IMR-90 (cell line): Measurements from ENCODE around the gene OR14I1. TPM values are rescaled to one million over a fixed set of nuclear protein-coding genes. Genes with fewer than 3 reads are reported as not detected.

Source experiments
- ATAC-seq: fragments of 200-7000 bp; cut with Tn5 transposase; 2 replicates; pipeline ENCODE4 v1.9.1; 2020; ENCODE audit warnings: low read depth, mild to moderate bottlenecking, moderate library complexity
- BruUV-seq: library from RNA; stranded (reverse); fragments of 400-500 nt; replicated peaks from 2 replicates; lab custom pipeline; 2021; lab: Mats Ljungman, UMichigan
- CTCF ChIA-PET: fragments of 300-600 bp; formaldehyde crosslinking; extraction: SDS; loops from one replicate; lab custom pipeline; 2021; ENCODE audit warnings: antibody characterized with exemption; lab: Yijun Ruan, JAX
- POLR2A ChIA-PET: fragments of 300-600 bp; sonication (Branson Sonifier 250); formaldehyde crosslinking; loops from one replicate; lab custom pipeline; 2022; ENCODE audit warnings: antibody characterized with exemption; ENCODE audit not compliant: unreplicated experiment; lab: Charles Lee
- DNase-seq: peaks from one replicate; pipeline ENCODE4 v3.0.0; 2013
- H2AFZ ChIP-seq: replicated peaks from 2 replicates; pipeline ENCODE3; 2013; ENCODE audit warnings: low read length, mild to moderate bottlenecking; ENCODE audit not compliant: poor library complexity
- H2AK5ac ChIP-seq: 2 replicates; pipeline ENCODE4 v1.6.1; 2013; ENCODE audit warnings: low read depth, low read length, inconsistent platforms
- H2AK9ac ChIP-seq: replicated peaks from 2 replicates; pipeline ENCODE3; 2013; ENCODE audit warnings: mild to moderate bottlenecking, low read depth, low read length, moderate library complexity; ENCODE audit not compliant: poor library complexity
- H2BK120ac ChIP-seq: 2 replicates; pipeline ENCODE4 v1.6.1; 2013; ENCODE audit warnings: low read depth, low read length, inconsistent platforms
- H2BK15ac ChIP-seq: 3 replicates; pipeline ENCODE4 v1.6.1; 2013; ENCODE audit warnings: low read depth, low read length, inconsistent platforms
- H2BK20ac ChIP-seq: 2 replicates; pipeline ENCODE4 v1.6.1; 2013; ENCODE audit warnings: low read depth, mild to moderate bottlenecking, inconsistent platforms, low read length, moderate library complexity
- H2BK5ac ChIP-seq: 2 replicates; pipeline ENCODE4 v1.6.1; 2013; ENCODE audit warnings: mild to moderate bottlenecking, low read depth, low read length, inconsistent platforms; ENCODE audit not compliant: poor library complexity, severe bottlenecking
- H3K14ac ChIP-seq: replicated peaks from 2 replicates; pipeline ENCODE4 v1.6.1; 2013; ENCODE audit warnings: low read depth, low read length, inconsistent platforms
- H3K18ac ChIP-seq: 2 replicates; pipeline ENCODE4 v1.6.1; 2013; ENCODE audit warnings: low read depth, low read length, control low read depth
- H3K23ac ChIP-seq: 2 replicates; pipeline ENCODE4 v1.6.1; 2013; ENCODE audit warnings: low read depth, low read length, inconsistent platforms
- H3K27ac ChIP-seq: 2 replicates; pipeline ENCODE4 v1.5.1; 2013; ENCODE audit warnings: mild to moderate bottlenecking, control low read depth, low read length; ENCODE audit not compliant: insufficient read depth
- H3K27me3 ChIP-seq: 2 replicates; pipeline ENCODE4 v1.6.1; 2013; ENCODE audit warnings: low read length; ENCODE audit not compliant: control insufficient read depth, insufficient read depth
- H3K36me3 ChIP-seq: 2 replicates; pipeline ENCODE4 v1.6.1; 2013; ENCODE audit warnings: low read length, mixed read lengths; ENCODE audit not compliant: control insufficient read depth, insufficient read depth
- H3K4ac ChIP-seq: 2 replicates; pipeline ENCODE4 v1.6.1; 2013; ENCODE audit warnings: low read depth, low read length, inconsistent platforms
- H3K4me1 ChIP-seq: 2 replicates; pipeline ENCODE4 v1.6.1; 2013; ENCODE audit warnings: low read length, mixed read lengths; ENCODE audit not compliant: control insufficient read depth, insufficient read depth
- H3K4me2 ChIP-seq: 2 replicates; pipeline ENCODE4 v1.6.1; 2013; ENCODE audit warnings: low read depth, mild to moderate bottlenecking, control low read depth, low read length, moderate library complexity
- H3K4me3 ChIP-seq: 2 replicates; pipeline ENCODE4 v1.5.1; 2013; ENCODE audit warnings: low read depth, mild to moderate bottlenecking, control low read depth, low read length, moderate library complexity; ENCODE audit not compliant: insufficient read depth
- H3K56ac ChIP-seq: 2 replicates; pipeline ENCODE4 v1.6.1; 2013; ENCODE audit warnings: low read length, inconsistent platforms; ENCODE audit not compliant: insufficient read depth; ENCODE audit errors: extremely low read depth
- H3K79me1 ChIP-seq, 2 experiments: 2 replicates each; pipeline ENCODE4 v1.6.1; 2013; ENCODE audit warnings: low read length in 2 of 2, inconsistent platforms in 1 of 2, low read depth in 1 of 2
- H3K9ac ChIP-seq: 2 replicates; pipeline ENCODE4 v1.6.1; 2013; ENCODE audit warnings: low read depth, low read length, control low read depth
- H3K9me1 ChIP-seq: 2 replicates; pipeline ENCODE4 v1.6.1; 2013; ENCODE audit warnings: low read length, inconsistent platforms; ENCODE audit not compliant: insufficient read depth
- H3K9me3 ChIP-seq: 2 replicates; pipeline ENCODE4 v1.6.1; 2013; ENCODE audit warnings: low read length; ENCODE audit not compliant: control insufficient read depth, insufficient read depth
- H4K20me1 ChIP-seq: 2 replicates; pipeline ENCODE4 v1.6.1; 2013; ENCODE audit warnings: low read length, inconsistent platforms; ENCODE audit not compliant: insufficient read depth
- H4K5ac ChIP-seq: 2 replicates; pipeline ENCODE4 v1.6.1; 2013; ENCODE audit warnings: mild to moderate bottlenecking, low read depth, low read length, control low read depth
- H4K8ac ChIP-seq, 2 experiments: 2 replicates each; pipeline ENCODE4 v1.6.1; 2013; ENCODE audit warnings: low read depth in 2 of 2, low read length in 2 of 2, control low read depth in 1 of 2, inconsistent platforms in 1 of 2
- H4K91ac ChIP-seq: 2 replicates; pipeline ENCODE4 v1.6.1; 2013; ENCODE audit warnings: low read depth, low read length, inconsistent platforms; ENCODE audit not compliant: insufficient read depth
- MXI1 ChIP-seq: IDR thresholded peaks from 2 replicates; pipeline ENCODE4 v1.6.1; 2012; ENCODE audit warnings: low read depth, mild to moderate bottlenecking, low read length, moderate library complexity, borderline replicate concordance
- WGBS, 2 experiments: methylation state at CpG; one replicate each; pipeline versions ENCODE4 v1.1.5 to v1.1.7; 2013; ENCODE audit warnings: missing lambda C conversion rate in 2 of 2; ENCODE audit not compliant: insufficient read length in 1 of 2; ENCODE audit errors: extremely low coverage in 2 of 2; 5-methylcytosine and 5-hydroxymethylcytosine counted together
- dilution Hi-C: fragments of 300-500 bp; cut with HindIII; formaldehyde crosslinking; loops from one replicate; pipeline ENCODE4 v1.14.3; 2018; ENCODE audit warnings: low sequenced_read_pairs; ENCODE audit not compliant: unreplicated experiment
- in situ Hi-C: fragments of 300-500 bp; cut with MboI; formaldehyde crosslinking; loops from 3 replicates; pipeline ENCODE4 v1.14.3; 2019; ENCODE audit warnings: low sequenced_read_pairs, inconsistent platforms, mixed read lengths
- intact Hi-C: fragments of 100-400 bp; cut with micrococcal nuclease; formaldehyde crosslinking; loops from 2 replicates; pipeline ENCODE4 v1.10.0; 2022
- polyA plus RNA-seq, 3 experiments: library from polyadenylated mRNA; depleted of rRNA; stranded (reverse); fragments of >200 nt; gene quantifications; 2 replicates each; pipeline ENCODE4 v1.2.3, GENCODE V29; 2012; ENCODE audit warnings: low replicate concordance in 1 of 3
- total RNA-seq: library from RNA; depleted of rRNA; stranded (reverse); fragments of >200 nt; gene quantifications from 2 replicates; pipeline ENCODE4 v1.2.3, GENCODE V29; 2012

Gene OR14I1
- total and polyA plus RNA-seq, 2 of the 4 experiments (the other 2 are of a cell fraction) = not detected

DNA sequence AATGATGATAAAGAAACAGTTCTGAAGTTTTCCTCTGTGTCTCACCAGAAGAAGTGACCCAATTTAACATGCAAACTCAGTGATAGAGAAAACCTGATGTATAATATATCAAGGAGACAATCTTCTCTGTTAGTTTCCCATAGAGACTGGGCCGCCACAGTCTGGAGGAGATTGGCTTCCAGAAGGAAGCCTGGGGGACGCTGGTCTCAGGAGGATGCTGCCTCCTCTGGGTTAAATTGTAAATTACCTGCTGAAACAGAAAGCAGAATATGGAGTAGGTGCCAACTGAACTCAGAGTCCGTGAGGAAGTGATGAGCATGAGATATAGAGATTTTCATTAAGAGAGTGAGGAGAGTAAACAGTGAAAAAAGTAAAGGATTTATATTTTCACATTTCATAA lies 15.8 kb downstream of the OR14I1 start:
- Histone ChIP-seq H2AK5ac (no peak overlapping the region), H3K4me1 (no peaks in the 10 kb centered on the region), H2BK15ac (no peak overlapping the region), H3K9me3 (peaks cover 6% of the 10 kb centered on the region), H3K9ac (no peak overlapping the region), H4K91ac (no peak overlapping the region), H3K79me1 (no peaks in the 10 kb centered on the region), H3K14ac (no peak overlapping the region), H3K27me3 (no peaks in the 10 kb centered on the region), H3K4me3 (no peak overlapping the region), H4K5ac (no peak overlapping the region), H4K8ac (no peak overlapping the region), H3K36me3 (no peaks in the 10 kb centered on the region), H3K27ac (no peak overlapping the region), H3K23ac (no peak overlapping the region), H3K18ac (no peak overlapping the region), H2AFZ (no peak overlapping the region), H2AK9ac (no peak overlapping the region), H2BK5ac (no peak overlapping the region), H3K4ac (no peak overlapping the region), H3K9me1 (no peaks in the 10 kb centered on the region), H3K4me2 (no peak overlapping the region), H2BK20ac (no peak overlapping the region), H2BK120ac (no peak overlapping the region), H3K56ac (no peak overlapping the region), H4K20me1 (no peaks in the 10 kb centered on the region)
- intact Hi-C loops = no loop called here
- ChIA-PET CTCF (interaction anchor here (1.4 kb wide), 1 partner anchor 10 kb away, joined by 3 read pairs; no protein-coding TSS in a partner anchor), POLR2A (no interaction called here)
- ATAC-seq = no peak
- no TSS peak for BruUV-seq
- dilution Hi-C loops = no loop called here
- DNase-seq = no peak
- no peak for TF ChIP-seq MXI1
- 43% methylated on average over 2 of the region's 3 CpGs; no CpG with 5 or more reads in 1 of the 2 experiments for WGBS, 2 experiments
- in situ Hi-C loops = no loop called here
